Measurements from ENCODE around the gene CDCA3. TPM values are rescaled to one million over a fixed set of nuclear protein-coding genes. Genes with fewer than 3 reads are reported as not detected.

Gene CDCA3
- total and polyA plus RNA-seq, 3 donors from 2014 or later = 27.5 to 81.7 (median 43.5) TPM

DNA sequence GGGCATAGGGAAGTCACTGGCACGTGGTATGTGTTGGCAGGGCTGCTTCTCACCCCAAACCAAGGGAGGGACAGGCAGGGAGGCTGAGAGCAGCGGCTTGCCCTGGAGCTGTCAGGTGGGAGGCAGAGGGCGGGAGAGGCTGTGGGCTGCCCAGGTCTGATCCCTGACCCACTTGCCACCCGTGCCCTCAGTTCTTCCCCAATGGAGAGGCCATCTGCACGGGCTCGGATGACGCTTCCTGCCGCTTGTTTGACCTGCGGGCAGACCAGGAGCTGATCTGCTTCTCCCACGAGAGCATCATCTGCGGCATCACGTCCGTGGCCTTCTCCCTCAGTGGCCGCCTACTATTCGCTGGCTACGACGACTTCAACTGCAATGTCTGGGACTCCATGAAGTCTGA is 5.7 kb downstream of the CDCA3 start:
- no peaks in the 10 kb centered on the region for H3K36me3 ChIP-seq (ENCODE audit: low read depth, missing control alignments)
- no peak for DNase-seq
- no peaks in the 10 kb centered on the region for H3K27me3 ChIP-seq
- intact Hi-C loops (cut with DNase I; ENCODE audit: low total_unique reads) = no loop called here
- 84 to 90% methylated on average over 16 to 17 of the region's 17 CpGs for WGBS, 2 donors
- TF ChIP-seq, protein P1, sequence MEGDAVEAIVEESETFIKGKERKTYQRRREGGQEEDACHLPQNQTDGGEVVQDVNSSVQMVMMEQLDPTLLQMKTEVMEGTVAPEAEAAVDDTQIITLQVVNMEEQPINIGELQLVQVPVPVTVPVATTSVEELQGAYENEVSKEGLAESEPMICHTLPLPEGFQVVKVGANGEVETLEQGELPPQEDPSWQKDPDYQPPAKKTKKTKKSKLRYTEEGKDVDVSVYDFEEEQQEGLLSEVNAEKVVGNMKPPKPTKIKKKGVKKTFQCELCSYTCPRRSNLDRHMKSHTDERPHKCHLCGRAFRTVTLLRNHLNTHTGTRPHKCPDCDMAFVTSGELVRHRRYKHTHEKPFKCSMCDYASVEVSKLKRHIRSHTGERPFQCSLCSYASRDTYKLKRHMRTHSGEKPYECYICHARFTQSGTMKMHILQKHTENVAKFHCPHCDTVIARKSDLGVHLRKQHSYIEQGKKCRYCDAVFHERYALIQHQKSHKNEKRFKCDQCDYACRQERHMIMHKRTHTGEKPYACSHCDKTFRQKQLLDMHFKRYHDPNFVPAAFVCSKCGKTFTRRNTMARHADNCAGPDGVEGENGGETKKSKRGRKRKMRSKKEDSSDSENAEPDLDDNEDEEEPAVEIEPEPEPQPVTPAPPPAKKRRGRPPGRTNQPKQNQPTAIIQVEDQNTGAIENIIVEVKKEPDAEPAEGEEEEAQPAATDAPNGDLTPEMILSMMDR (IDR thresholded peaks at IDR 0.05) = no peak
- TF ChIP-seq POLR2A (IDR thresholded peaks at IDR 0.05) = no peak
- no peaks in the 10 kb centered on the region for H3K9me3 ChIP-seq
- no peaks in the 10 kb centered on the region for H3K4me1 ChIP-seq
- no peak overlapping the region for H3K27ac ChIP-seq
- no peak overlapping the region for H3K4me3 ChIP-seq

DNA sequence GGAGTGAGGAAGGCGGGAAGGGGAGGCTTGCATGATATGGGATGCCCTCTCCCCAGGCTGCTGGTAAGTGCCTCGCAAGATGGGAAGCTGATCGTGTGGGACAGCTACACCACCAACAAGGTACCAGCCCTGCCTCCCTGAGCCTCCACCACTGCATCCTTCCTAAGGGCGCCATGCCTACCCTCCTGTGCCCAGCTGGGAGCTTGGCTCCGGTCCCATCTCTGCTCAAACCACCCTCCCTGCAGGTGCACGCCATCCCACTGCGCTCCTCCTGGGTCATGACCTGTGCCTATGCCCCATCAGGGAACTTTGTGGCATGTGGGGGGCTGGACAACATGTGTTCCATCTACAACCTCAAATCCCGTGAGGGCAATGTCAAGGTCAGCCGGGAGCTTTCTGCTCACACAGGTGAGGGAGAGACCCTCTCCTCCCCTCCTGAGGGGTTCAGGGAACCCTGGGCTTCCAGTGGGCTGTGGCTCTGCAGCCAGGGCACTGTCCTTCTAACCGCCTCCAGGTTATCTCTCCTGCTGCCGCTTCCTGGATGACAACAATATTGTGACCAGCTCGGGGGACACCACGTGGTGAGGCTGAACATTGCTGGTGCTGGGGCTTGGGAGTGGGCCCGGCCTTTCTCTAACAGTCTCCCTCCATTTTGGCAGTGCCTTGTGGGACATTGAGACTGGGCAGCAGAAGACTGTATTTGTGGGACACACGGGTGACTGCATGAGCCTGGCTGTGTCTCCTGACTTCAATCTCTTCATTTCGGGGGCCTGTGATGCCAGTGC is 7.8 kb downstream of the CDCA3 start:
- H3K27me3 ChIP-seq = no peaks in the 10 kb centered on the region
- intact Hi-C loops (cut with DNase I; ENCODE audit: low total_unique reads) = no loop called here
- no peak for DNase-seq
- WGBS, 2 donors = 76% methylated on average over 8 to 16 of the region's 16 CpGs
- no peaks in the 10 kb centered on the region for H3K4me1 ChIP-seq
- H3K27ac ChIP-seq = no peak overlapping the region
- no peaks in the 10 kb centered on the region for H3K9me3 ChIP-seq
- no peak overlapping the region for H3K4me3 ChIP-seq
- no peaks in the 10 kb centered on the region for H3K36me3 ChIP-seq (ENCODE audit: low read depth, missing control alignments)
- TF ChIP-seq, protein P1 (IDR thresholded peaks at IDR 0.05) = no peak

DNA sequence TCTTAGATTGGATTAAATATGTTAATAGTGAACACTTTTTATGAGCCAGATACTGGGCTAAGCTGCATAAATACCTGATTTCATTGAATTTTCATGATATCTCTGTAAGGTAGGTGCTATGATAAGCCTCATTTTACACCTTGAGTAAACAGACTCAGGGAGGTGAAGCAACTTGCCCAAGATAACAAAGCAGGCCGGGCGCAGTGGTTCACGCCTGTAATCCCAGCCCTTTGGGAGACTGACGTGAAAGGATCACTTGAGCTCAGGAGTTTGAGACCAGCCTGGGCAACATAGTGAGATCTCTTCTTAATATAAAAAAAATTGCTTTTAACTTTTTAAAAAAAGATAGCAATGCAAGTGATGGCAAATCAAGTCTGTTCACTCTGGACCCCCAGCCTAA is 9.0 kb downstream of the CDCA3 start:
- no peak overlapping the region for H3K27ac ChIP-seq
- no peaks in the 10 kb centered on the region for H3K36me3 ChIP-seq (ENCODE audit: low read depth, missing control alignments)
- no peak overlapping the region for H3K4me3 ChIP-seq
- intact Hi-C loops (cut with DNase I; ENCODE audit: low total_unique reads) = no loop called here
- H3K27me3 ChIP-seq = no peaks in the 10 kb centered on the region
- TF ChIP-seq POLR2A (IDR thresholded peaks at IDR 0.05) = no peak
- TF ChIP-seq, protein P1 (IDR thresholded peaks at IDR 0.05) = no peak
- DNase-seq = no peak
- WGBS, 2 donors = 90 to 93% methylated on average over 4 of the region's 4 CpGs
- H3K4me1 ChIP-seq = no peaks in the 10 kb centered on the region
- no peaks in the 10 kb centered on the region for H3K9me3 ChIP-seq

DNA sequence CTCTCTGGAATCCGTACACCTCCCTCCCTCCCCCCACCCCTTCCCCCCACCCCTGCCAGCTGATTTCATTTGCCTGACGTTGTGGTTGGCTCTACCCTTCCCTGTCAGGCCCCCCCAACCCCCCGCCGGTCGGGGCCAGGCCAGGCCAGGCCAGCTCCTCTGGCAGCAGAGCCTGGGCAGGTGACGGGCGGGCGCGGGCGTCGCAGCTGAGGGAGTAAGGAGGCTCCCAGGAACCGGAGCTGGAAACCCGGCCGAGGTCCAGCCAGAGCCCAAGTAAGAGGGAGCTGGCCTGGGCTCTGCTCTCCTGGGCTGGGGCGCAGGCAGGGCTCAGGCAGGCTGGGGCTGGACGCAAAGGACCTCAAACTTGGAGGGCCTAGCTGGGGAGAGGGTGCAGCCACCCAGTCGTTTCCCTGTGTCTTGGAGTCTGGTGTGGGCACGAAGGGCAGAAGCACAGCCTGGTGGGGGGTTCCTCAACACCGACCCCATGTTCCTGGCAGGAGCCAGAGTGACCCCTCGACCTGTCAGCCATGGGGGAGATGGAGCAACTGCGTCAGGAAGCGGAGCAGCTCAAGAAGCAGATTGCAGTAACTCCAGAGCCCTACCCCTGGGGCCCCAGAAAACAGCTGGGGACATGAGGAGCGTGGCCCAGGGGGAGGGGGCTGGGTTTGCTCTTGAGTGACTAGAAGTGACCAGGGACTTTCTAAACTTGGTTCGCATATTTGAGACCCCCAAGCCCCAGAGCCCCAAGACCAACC is 10.1 kb downstream of the CDCA3 start, which contains the start of gene GNB3:
TSS of gene GNB3 (plus strand) at position 165 of the 755 bp plus-strand sequence. CDS start at position 528, 363 bp downstream.
- no peak for TF ChIP-seq POLR2A (IDR thresholded peaks at IDR 0.05)
- TF ChIP-seq, protein P1 (IDR thresholded peaks at IDR 0.05) = no peak
- H3K4me1 ChIP-seq = no peaks in the 10 kb centered on the region
- no peaks in the 10 kb centered on the region for H3K9me3 ChIP-seq
- H3K36me3 ChIP-seq (ENCODE audit: low read depth, missing control alignments) = no peaks in the 10 kb centered on the region
- no peaks in the 10 kb centered on the region for H3K27me3 ChIP-seq
- no peak within 1 kb of the TSS for H3K27ac ChIP-seq
- intact Hi-C loops (cut with DNase I; ENCODE audit: low total_unique reads) = no loop called here
- no peak within 1 kb of the TSS for H3K4me3 ChIP-seq
- 68 to 81% methylated on average over 12 to 24 of the region's 24 CpGs for WGBS, 2 donors
- no peak for DNase-seq
